Sigmoid colon (tissue), 3 donors: Measurements from ENCODE around the gene CNIH4.

ENCODE experiments used
- POLR2A ChIP-seq, 2 donors: fragments of 450-650 bp; IDR thresholded peaks; one replicate each; pipeline ENCODE4 v1.6.1; 2016; ENCODE audit warnings: antibody characterized with exemption in 2 of 2, mild to moderate bottlenecking in 2 of 2, moderate library complexity in 2 of 2
- TF ChIP-seq, protein P1 (sequence below), 4 experiments: fragments of 450-650 bp in 3 of 4; fragments of 200-600 bp in 1 of 4; IDR thresholded peaks; one replicate each; pipeline ENCODE4 v1.5.1; 2016 to 2019; ENCODE audit warnings: antibody characterized with exemption in 4 of 4, mild to moderate bottlenecking in 3 of 4, moderate library complexity in 2 of 4

- TF ChIP-seq POLR2A (IDR thresholded peaks at IDR 0.05), result no peak
- TF ChIP-seq, protein P1, sequence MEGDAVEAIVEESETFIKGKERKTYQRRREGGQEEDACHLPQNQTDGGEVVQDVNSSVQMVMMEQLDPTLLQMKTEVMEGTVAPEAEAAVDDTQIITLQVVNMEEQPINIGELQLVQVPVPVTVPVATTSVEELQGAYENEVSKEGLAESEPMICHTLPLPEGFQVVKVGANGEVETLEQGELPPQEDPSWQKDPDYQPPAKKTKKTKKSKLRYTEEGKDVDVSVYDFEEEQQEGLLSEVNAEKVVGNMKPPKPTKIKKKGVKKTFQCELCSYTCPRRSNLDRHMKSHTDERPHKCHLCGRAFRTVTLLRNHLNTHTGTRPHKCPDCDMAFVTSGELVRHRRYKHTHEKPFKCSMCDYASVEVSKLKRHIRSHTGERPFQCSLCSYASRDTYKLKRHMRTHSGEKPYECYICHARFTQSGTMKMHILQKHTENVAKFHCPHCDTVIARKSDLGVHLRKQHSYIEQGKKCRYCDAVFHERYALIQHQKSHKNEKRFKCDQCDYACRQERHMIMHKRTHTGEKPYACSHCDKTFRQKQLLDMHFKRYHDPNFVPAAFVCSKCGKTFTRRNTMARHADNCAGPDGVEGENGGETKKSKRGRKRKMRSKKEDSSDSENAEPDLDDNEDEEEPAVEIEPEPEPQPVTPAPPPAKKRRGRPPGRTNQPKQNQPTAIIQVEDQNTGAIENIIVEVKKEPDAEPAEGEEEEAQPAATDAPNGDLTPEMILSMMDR (IDR thresholded peaks at IDR 0.05), result no peak
These were observed 25.4 kb upstream of the CNIH4 start for GRCh38 chr1:224331326-224331725.
